GM12878 (cell line): Measurements from ENCODE around the gene AIFM3.

Experiments
- CREM ChIP-seq: IDR thresholded peaks from 2 replicates; pipeline ENCODE4 v1.6.1; 2014; ENCODE audit warnings: antibody characterized with exemption, low read depth
- EZH2 ChIP-seq: IDR thresholded peaks from 2 replicates; pipeline ENCODE4 v1.6.1; 2012; ENCODE audit warnings: low read depth, mild to moderate bottlenecking, control low read depth, inconsistent platforms, low read length, borderline replicate concordance; ENCODE audit not compliant: control insufficient read depth
- HDAC6 ChIP-seq: fragments of 200-600 bp; sonication (generic); IDR thresholded peaks from one replicate; pipeline ENCODE4 v1.8.0; 2017; ENCODE audit warnings: antibody characterized with exemption; ENCODE audit not compliant: unreplicated experiment
- REST ChIP-seq: IDR thresholded peaks from 2 replicates; pipeline ENCODE4 v1.6.1; 2012; ENCODE audit warnings: mild to moderate bottlenecking, low read depth, low read length
- TF ChIP-seq, protein P1 (sequence below): IDR thresholded peaks from 2 replicates; pipeline ENCODE4 v1.6.1; 2012; ENCODE audit warnings: low read depth, low read length, improper control_type of control experiment

GRCh38 chr22:20927940-20928572, 39.0 kb upstream of the AIFM3 start:
- TF ChIP-seq EZH2 (no peak), HDAC6 (no peak), REST (no peak), CREM (no peak)
- TF ChIP-seq, protein P1, sequence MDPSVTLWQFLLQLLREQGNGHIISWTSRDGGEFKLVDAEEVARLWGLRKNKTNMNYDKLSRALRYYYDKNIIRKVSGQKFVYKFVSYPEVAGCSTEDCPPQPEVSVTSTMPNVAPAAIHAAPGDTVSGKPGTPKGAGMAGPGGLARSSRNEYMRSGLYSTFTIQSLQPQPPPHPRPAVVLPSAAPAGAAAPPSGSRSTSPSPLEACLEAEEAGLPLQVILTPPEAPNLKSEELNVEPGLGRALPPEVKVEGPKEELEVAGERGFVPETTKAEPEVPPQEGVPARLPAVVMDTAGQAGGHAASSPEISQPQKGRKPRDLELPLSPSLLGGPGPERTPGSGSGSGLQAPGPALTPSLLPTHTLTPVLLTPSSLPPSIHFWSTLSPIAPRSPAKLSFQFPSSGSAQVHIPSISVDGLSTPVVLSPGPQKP, result no peak
